Hepatic stellate cell (primary cell): ENCODE measurements around the gene CYP24A1.

Experiments
- DNase-seq: peaks from one replicate; pipeline ENCODE4 v3.0.0; 2011; ENCODE audit warnings: low spot score

The CYP24A1 gene

DNA sequence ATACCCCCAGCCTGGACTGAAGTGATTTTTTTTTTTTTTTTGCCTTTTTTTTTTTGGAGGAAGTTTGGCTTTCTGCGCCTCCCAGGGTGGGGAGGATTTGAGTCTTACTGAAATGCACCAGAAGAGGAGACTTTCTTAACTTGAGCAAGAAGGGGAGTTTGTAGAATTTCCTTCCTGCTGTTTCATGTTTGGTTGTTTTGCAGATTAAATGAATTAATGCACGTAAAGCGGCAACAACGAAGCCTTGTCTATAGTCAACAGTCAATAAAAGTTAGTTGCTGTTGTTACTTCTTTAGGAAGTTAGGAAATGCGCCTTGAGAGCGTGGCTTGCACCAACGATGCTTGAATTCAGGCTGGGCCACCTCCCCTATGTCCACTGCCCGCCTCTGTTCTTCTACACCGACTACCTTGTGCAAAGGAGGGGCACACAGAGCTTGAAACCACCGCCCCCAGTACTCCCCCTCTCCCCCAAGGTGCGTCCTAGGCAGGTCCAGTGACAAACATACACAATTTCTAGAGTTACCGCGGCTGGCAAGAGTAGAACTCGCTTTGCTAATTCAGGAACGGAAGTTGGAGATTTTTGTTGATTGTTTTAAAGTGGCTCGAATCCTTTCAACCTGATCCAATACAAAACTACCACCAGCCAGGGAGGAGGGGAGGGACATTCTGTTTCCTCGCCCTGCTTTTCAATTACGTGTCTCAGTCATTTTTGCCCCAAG, 830 bp upstream of the CYP24A1 start:
- no peak for DNase-seq

DNA sequence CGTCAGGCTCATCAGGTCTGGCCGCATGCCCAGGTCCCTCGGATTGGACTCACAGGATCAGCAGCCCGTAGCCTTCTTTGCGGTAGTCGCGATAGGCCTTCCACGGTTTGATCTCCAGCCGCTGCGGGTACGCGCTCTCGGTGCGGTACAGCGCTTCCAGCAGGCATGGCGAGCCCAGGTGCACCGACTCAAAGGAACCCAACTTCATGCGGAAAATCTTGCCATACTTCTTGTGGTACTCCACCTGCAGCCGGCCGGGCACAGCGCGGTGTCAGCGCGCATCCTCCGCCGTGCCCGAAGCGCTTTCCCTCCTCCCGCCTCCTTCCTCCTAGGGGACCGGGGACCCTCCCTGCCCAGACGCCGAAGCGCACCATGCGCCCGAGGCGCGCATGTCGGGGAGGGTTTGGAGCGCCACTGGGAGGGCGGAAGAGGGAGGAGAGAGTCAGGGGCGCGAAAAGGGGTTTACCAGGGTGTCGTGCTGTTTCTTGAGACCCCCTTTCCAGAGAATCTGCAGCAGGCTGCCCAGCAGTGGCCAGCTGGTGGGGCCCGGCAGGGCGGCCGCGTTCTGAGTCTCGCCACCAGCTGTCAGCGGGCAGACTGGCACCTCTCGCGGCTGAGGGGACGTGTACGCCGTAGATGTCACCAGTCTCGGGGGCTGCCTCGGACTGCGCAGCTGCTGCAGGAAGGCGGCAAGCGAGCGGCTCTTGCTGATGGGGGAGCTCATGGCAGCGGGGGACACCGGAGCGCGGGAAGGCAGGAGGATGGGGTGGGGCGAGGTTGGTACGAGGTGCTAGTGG, 732 bp downstream of the CYP24A1 start:
- no peak for DNase-seq

DNA sequence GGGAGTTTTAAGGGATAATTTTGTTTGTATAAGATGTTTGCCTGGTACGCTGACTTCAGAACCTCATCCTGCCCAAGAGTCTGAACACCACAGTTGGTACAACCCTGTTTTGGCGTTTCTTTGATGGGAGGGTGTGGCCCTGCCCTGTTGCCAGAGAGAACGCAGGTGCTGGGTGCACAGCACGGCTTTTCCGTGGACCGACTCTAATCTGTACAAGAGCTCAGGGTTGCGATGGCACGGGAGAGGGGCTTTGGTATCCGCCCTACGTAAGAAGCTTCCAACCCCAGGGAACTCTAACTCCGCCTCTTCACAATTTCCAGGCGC, 1.3 kb downstream of the CYP24A1 start:
- DNase-seq: no peak

DNA sequence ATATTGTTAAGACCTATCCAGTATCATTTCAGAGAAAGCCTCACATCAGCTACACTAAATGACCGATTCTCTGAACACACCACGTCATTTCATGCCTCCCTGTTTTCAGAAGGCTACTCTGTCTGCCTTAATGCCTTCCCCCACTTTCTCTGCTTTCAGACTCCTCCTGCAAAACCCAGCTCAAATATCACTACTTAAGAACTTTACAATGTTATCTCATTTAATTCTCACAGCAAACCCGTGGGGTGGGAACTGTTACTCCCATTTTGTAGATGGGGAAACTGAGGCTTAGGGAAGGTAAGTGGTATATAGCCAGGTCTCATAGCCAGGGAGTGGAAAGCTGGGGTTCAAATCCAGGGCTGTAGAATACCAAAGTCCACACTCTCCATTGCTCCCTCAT, 2.8 kb downstream of the CYP24A1 start:
- no peak for DNase-seq

- DNase-seq: no peak
These were observed 3.7 kb downstream of the CYP24A1 start for GRCh38 chr20:54170026-54170471.

DNA sequence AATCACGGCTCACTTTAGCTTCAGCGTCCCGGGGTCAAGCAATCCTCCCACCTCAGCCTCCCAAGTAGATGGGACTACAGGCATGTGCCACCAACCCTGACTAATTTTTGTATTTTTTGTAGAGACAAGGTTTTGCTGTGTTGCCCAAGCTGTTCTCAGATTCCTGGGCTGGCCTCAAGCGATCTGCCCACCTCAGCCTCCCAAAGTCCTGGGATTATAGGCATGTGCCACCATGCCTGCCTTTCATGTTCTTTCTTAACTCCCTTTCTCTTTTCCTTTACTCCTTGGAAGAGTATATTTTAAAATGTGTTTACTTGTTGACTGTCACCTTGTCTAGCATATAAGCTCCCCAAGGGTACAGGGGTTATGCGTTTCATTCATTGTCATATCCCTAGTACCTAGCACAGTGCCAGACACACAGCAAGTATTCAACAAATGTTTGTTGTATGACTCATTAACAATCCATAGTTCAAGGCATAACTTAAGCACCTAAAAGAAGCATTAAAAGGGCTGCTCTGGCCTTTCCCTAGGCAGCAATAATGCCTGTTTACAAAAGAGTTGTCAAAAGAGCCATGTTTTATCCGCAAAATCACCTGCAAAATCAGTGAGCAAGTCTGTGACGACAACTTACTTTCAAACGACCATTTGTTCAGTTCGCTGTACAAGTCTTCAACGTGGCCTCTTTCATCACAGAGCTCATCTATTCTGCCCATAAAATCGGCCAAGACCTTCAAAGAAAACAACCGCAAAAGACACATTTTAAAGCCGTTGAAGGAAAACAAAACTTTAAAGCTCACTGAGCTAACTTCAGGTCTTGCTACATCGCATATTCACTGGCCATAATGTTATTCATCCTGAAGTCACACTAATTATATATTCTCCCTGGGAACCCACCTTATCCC, 4.6 kb downstream of the CYP24A1 start:
- DNase-seq: no peak

DNA sequence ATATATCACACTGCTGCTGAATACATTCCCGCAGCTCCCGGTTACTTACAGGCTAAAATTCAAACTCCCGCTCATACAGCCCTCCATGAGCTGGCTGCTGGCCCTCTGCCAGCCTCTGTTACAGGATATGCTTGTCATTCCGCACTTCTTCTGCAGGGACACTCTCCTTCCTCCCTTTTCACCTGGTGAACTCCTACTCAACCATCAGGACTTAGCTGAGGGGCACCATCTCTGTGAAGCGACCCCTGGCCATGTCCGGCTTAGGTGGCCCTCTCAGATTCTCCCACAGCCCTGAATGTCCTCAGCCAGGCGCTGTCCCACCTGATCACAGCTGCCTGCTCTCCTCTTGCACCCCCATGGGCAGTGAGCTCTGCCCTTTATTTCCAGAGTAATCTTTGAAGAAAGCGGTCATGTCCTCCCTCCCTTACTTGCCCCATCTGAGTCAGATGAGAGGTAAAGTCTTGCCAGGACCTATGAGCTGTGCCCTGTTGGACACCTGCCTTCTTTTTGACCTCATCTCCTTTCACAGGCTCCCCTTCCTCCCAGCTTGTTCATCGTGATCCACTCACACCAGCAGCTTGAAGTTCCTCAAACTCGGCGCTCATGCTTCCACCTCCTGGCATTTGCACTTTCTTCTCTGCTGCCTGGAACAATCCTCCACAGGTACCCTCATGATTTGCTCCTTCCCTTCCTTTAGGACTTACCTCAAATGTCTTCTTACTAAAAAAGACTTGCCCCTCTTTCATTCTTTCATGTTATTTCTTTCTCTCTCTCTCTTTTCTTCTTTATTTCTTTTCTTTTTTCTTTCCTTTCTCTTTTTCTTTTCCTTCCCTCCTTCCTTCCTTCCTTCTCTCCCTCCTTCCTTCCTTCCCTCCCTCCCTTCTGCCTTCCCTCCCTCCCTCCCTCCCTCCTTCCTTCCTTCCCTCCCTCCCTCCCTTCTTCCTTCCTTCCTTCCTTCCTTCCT, 5.6 kb downstream of the CYP24A1 start:
- DNase-seq: no peak

DNA sequence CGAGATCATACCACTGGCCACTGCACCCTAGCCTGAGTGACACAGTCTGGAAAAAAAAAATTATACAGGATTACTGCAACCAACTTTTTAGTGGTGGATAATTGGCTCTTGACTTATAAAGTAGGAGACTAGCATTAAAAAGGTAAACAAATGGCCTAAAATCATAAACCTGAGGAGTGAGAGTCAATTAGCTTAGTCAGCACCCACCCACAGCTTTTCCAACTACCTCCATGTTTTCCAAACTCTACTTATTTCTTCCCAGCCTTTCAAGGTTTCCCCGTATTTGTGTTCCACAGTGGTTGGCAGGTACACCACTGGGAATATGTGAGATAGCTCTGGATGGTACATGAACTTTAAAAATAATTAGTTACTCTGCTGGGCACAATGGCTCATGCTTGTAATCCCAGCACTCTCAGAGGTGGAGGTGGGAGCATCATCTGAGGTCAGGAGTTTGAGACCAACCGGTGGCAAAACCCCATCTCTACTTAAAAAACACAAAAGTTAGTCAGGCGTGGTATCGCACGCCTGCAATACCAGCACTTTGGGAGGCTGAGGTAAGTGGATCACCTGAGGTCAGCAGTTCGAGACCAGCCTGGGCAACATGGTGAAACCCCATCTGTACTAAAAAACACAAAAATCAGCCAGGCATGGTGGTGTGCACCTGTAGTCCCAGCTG, 6.7 kb downstream of the CYP24A1 start:
- DNase-seq: no peak

GRCh38 chr20:54165803-54166202, 8.0 kb downstream of the CYP24A1 start:
- DNase-seq: no peak

GRCh38 chr20:54165014-54165413, 8.8 kb downstream of the CYP24A1 start:
- no peak for DNase-seq

GRCh38 chr20:54163402-54163801, 10.4 kb downstream of the CYP24A1 start:
- DNase-seq: no peak

- DNase-seq: no peak
These were observed 11.3 kb downstream of the CYP24A1 start for GRCh38 chr20:54162378-54163009.

GRCh38 chr20:54161821-54162149, 12.0 kb downstream of the CYP24A1 start:
- no peak for DNase-seq

- DNase-seq: no peak
These were observed 12.6 kb downstream of the CYP24A1 start for GRCh38 chr20:54161008-54161820.

GRCh38 chr20:54160065-54161007, 13.4 kb downstream of the CYP24A1 start:
- no peak for DNase-seq

DNA sequence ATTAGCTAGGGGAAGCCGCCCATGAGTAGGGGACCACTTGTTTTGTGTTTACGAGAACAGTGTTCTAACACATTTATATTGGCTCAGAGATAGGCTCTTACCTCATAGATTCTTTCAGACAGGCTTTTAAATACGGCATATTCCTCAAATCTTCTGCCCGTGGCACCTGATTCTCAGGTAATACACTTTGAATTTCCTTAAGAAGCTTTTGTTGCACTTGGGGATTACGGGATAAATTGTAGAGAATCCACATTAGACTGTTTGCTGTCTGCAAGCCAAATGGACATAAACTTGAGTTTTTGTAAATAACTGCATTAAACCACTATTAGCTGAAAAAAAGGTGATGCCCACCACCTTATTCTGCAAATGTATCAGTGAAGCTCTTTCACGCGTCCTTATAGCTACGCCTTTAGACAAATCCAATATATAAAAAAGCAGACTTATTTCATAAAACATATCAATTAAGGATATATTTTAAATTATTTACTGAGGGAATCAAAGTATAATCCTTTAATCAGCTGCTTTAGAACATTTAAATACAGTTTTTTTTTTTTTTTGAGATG, 14.8 kb downstream of the CYP24A1 start:
- DNase-seq: no peak

DNA sequence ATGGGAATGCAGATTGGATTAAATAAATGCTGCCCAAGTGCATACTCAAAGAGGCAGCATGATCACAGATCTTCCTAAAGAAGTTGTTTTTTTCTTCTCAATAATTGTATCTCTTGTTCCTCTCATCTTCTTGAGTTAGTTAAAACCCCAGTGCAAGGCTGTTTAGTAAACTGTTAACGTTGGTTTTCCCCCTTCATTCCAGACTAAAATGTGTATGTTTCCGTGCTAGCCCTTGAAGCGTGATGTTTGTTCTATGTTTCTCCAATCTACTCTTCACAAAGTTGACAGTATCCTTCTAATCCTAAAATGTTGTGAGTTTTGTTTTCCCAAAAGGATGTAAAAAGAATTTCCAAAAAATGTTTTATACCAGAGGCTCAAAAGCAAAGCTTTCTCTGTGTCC, 15.6 kb downstream of the CYP24A1 start:
- no peak for DNase-seq
